Measurements from ENCODE around the gene KLK4. TPM values are rescaled to one million over a fixed set of nuclear protein-coding genes. Genes with fewer than 3 reads are reported as not detected.

KLK4 gene
- total and polyA plus RNA-seq, 2 donors (not counting 3 experiments of a cell fraction or from before 2014, with no cell fraction given), result not detected

DNA sequence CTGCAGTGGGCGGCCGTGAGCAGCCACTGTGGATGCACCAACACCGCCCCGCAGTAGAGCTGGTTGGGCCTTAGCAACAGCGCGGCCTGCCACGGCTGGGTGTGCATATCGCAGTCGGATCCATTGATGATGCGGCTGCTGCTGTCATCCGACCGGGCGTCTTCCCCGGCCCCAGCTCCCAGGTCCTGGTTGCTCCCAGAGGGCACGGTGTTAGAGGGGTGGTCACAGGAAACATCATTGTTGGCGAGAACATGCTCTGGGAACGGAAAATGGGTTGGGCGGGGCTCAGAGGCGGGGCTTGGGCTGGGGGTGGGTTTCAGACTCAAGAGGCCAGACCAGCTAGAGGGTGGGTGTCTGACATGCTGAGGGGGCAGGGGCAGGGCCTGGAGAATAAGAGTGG, 38.7 kb upstream of the KLK4 start:
- H3K9me1 ChIP-seq (replicated peaks; ENCODE audit: control insufficient read depth, extremely low read depth, insufficient read depth, low read length), result no peaks in the 10 kb centered on the region
- dilution Hi-C loops (cut with MboI; ENCODE audit: extremely low pct_ligation_motif_present, low sequenced_read_pairs) (no loop called here), intact Hi-C loops (cut with micrococcal nuclease) (no loop called here)
- H3K4me1 ChIP-seq (ENCODE audit: control insufficient read depth, extremely low read depth, insufficient read depth, low read length), result no peaks in the 10 kb centered on the region
- DNase-seq (ENCODE audit: low read depth, low spot score) (no peak), FAIRE-seq (no peak)
- TF ChIP-seq MYC (IDR thresholded peaks at IDR 0.05; ENCODE audit: low read depth, low read length), result no peak
- TF ChIP-seq EZH2 (IDR thresholded peaks at IDR 0.05; ENCODE audit: borderline replicate concordance, low read depth, low read length, severe bottlenecking), result no peak
- TF ChIP-seq, protein P1, sequence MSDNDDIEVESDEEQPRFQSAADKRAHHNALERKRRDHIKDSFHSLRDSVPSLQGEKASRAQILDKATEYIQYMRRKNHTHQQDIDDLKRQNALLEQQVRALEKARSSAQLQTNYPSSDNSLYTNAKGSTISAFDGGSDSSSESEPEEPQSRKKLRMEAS (IDR thresholded peaks at IDR 0.05; ENCODE audit: insufficient read depth, insufficient read length), result no peak
- TF ChIP-seq JUN (IDR thresholded peaks at IDR 0.05; ENCODE audit: borderline replicate concordance, insufficient read depth, insufficient read length, low read depth), result no peak
- TF ChIP-seq POLR2A (IDR thresholded peaks at IDR 0.05; ENCODE audit: low read depth, low read length), result no peak
- TF ChIP-seq GATA2 (IDR thresholded peaks at IDR 0.05; ENCODE audit: insufficient read depth, insufficient read length, low read depth, low read length), result no peak
- TF ChIP-seq, protein P2, sequence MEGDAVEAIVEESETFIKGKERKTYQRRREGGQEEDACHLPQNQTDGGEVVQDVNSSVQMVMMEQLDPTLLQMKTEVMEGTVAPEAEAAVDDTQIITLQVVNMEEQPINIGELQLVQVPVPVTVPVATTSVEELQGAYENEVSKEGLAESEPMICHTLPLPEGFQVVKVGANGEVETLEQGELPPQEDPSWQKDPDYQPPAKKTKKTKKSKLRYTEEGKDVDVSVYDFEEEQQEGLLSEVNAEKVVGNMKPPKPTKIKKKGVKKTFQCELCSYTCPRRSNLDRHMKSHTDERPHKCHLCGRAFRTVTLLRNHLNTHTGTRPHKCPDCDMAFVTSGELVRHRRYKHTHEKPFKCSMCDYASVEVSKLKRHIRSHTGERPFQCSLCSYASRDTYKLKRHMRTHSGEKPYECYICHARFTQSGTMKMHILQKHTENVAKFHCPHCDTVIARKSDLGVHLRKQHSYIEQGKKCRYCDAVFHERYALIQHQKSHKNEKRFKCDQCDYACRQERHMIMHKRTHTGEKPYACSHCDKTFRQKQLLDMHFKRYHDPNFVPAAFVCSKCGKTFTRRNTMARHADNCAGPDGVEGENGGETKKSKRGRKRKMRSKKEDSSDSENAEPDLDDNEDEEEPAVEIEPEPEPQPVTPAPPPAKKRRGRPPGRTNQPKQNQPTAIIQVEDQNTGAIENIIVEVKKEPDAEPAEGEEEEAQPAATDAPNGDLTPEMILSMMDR (IDR thresholded peaks at IDR 0.05; ENCODE audit: extremely low read depth in 1 of 2, insufficient read depth in 1 of 2, low read depth in 1 of 2, low read length in 2 of 2), result no peak
- TF ChIP-seq FOS (IDR thresholded peaks at IDR 0.05; ENCODE audit: borderline replicate concordance, insufficient read depth, low read length), result no peak
- no peak overlapping the region for H3K4me3 ChIP-seq (replicated peaks in 1 of 3; ENCODE audit: insufficient read depth in 1 of 3, low read depth in 1 of 3, low read length in 3 of 3)
- no peaks in the 10 kb centered on the region for H3K79me2 ChIP-seq (ENCODE audit: control insufficient read depth, insufficient read depth, low read length)
- no peaks in the 10 kb centered on the region for H3K27me3 ChIP-seq (ENCODE audit: control insufficient read depth in 2 of 2, insufficient read depth in 2 of 2, low read length in 2 of 2)
- H3K27ac ChIP-seq (ENCODE audit: insufficient read depth, low read depth, low read length), result no peak overlapping the region
- POLR2A ChIA-PET, result no interaction called here
- no peak overlapping the region for H2AFZ ChIP-seq (ENCODE audit: low read depth, low read length)
- H3K9me3 ChIP-seq (replicated peaks; ENCODE audit: control insufficient read depth, insufficient read depth, low read length), result no peaks in the 10 kb centered on the region
- no TSS peak for BruUV-seq (replicated peaks)
- H3K9ac ChIP-seq (replicated peaks; ENCODE audit: extremely low read depth, insufficient read depth, low read length), result no peak overlapping the region
- CTCF ChIA-PET, result interaction anchor here (1.4 kb wide), 1 partner anchor 67 kb away, joined by 4 read pairs; no protein-coding TSS in a partner anchor
- no peaks in the 10 kb centered on the region for H3K36me3 ChIP-seq (ENCODE audit: control insufficient read depth in 2 of 2, extremely low read depth in 1 of 2, insufficient read depth in 2 of 2, low read length in 2 of 2)
- H4K20me1 ChIP-seq (replicated peaks; ENCODE audit: control insufficient read depth, extremely low read depth, insufficient read depth, low read length), result no peaks in the 10 kb centered on the region
- no peak overlapping the region for H3K4me2 ChIP-seq (ENCODE audit: insufficient read depth, low read length)
